Measurements from ENCODE around the gene KLF15.

Gene KLF15

DNA sequence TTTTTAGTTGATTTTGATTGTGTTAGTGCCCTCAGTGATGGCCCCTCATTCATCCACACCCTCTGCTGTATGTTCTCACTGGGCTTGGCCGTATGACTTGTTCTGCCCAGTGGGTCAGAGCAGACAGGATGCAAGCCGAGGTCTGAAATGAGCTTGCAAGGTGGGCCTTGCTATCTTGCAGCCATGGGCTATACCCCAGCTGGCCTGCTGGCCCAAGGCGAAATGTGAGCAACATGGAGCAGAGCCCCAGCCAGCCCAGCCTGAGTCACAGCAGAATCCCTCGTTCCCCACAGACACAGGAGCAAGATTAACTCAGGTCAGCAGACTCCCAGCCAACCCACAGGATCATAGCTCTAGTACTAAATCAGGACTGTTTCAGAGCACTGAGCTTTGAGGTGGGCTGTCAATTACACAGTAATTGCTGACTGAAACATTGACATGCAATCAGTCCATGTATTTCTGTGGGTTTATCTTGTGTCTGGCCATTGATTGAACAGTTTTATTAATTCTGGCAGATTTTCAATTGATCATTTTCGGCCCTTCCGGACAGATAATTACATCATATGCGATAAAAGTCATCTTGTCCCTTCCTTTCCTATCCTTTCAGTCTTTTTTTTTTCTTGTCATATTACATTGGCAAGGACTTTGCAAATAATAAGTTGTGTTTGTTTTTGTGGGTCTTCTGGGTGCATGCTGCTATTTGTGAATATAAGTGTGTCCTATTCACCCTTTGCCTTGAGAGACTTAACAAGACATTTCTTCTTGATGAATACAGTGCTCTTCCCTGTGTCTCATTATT is 27.1 kb downstream of the KLF15 start:
- Histone ChIP-seq H3K36me3 (ENCODE audit: control insufficient read depth, insufficient read depth, low read length, severe bottlenecking) (no peaks in the 10 kb centered on the region), H3K4me1 (ENCODE audit: control insufficient read depth, insufficient read depth, low read length) (no peaks in the 10 kb centered on the region), H3K27me3 (replicated peaks; ENCODE audit: control insufficient read depth, insufficient read depth, low read length) (no peaks in the 10 kb centered on the region), H3K9ac (ENCODE audit: low read length) (no peak overlapping the region), H3K4me3 (ENCODE audit: low read length) (no peak overlapping the region), H3K9me3 (ENCODE audit: control insufficient read depth, low read length) (peaks cover 26% of the 10 kb centered on the region)
- no peak for DNase-seq (ENCODE audit: low read depth)

DNA sequence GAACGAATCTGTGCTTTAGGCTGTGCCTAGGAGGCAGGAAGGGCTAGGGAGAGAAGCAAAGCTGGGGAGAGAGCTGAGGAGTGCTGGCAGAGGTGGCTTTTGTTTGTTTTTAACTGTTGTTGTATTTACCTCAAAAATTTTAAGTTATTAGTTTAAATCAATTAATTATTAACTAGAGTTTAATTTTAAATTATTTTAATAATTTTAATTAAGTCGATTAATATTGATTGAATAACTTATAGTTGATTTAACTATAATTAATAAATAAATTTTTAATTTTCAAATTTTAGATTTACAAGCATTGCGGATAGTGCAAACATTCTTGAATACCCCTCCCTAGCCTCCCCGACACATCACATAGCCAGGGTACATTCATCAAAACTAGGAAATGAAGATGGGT is 30.6 kb downstream of the KLF15 start:
- H3K9me3 ChIP-seq (ENCODE audit: control insufficient read depth, low read length): peaks cover 26% of the 10 kb centered on the region
- H3K9ac ChIP-seq (ENCODE audit: low read length): no peak overlapping the region
- no peak overlapping the region for H3K4me3 ChIP-seq (ENCODE audit: low read length)
- no peaks in the 10 kb centered on the region for H3K36me3 ChIP-seq (ENCODE audit: control insufficient read depth, insufficient read depth, low read length, severe bottlenecking)
- no peak for DNase-seq (ENCODE audit: low read depth)
- no peaks in the 10 kb centered on the region for H3K4me1 ChIP-seq (ENCODE audit: control insufficient read depth, insufficient read depth, low read length)
- H3K27me3 ChIP-seq (replicated peaks; ENCODE audit: control insufficient read depth, insufficient read depth, low read length): peaks cover 11% of the 10 kb centered on the region

GRCh38 chr3:126322181-126322967 is 34.8 kb downstream of the KLF15 start:
- H3K27me3 ChIP-seq (replicated peaks; ENCODE audit: control insufficient read depth, insufficient read depth, low read length): peaks cover 25% of the 10 kb centered on the region
- H3K36me3 ChIP-seq (ENCODE audit: control insufficient read depth, insufficient read depth, low read length, severe bottlenecking): no peaks in the 10 kb centered on the region
- H3K4me1 ChIP-seq (ENCODE audit: control insufficient read depth, insufficient read depth, low read length): no peaks in the 10 kb centered on the region
- H3K9ac ChIP-seq (ENCODE audit: low read length): no peak overlapping the region
- H3K4me3 ChIP-seq (ENCODE audit: low read length): no peak overlapping the region
- H3K9me3 ChIP-seq (ENCODE audit: control insufficient read depth, low read length): peaks cover 8% of the 10 kb centered on the region
- DNase-seq (ENCODE audit: low read depth): no peak

DNA sequence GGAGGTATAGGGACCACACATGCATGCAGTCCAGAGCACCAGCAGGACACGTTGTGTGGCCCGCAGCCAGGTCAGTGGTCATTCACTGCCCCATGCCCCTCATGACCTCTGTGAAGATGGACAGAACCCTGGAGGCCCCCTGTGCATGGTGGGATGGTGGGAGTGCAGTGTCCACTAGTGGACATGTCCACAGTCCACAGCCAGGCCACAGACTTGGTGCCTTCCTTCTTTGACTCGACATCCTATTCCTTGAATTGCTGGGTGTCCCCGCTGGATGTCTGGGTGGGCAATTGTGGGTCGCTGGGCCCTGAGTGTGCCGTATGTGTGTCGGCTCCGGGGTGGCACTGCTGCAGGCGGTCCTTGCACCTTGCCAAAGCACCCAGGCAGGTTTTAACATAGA is 35.7 kb downstream of the KLF15 start:
- no peaks in the 10 kb centered on the region for H3K36me3 ChIP-seq (ENCODE audit: control insufficient read depth, insufficient read depth, low read length, severe bottlenecking)
- no peak for DNase-seq (ENCODE audit: low read depth)
- no peaks in the 10 kb centered on the region for H3K4me1 ChIP-seq (ENCODE audit: control insufficient read depth, insufficient read depth, low read length)
- peaks cover 4% of the 10 kb centered on the region for H3K9me3 ChIP-seq (ENCODE audit: control insufficient read depth, low read length)
- H3K4me3 ChIP-seq (ENCODE audit: low read length): no peak overlapping the region
- peaks cover 30% of the 10 kb centered on the region for H3K27me3 ChIP-seq (replicated peaks; ENCODE audit: control insufficient read depth, insufficient read depth, low read length)
- no peak overlapping the region for H3K9ac ChIP-seq (ENCODE audit: low read length)

DNA sequence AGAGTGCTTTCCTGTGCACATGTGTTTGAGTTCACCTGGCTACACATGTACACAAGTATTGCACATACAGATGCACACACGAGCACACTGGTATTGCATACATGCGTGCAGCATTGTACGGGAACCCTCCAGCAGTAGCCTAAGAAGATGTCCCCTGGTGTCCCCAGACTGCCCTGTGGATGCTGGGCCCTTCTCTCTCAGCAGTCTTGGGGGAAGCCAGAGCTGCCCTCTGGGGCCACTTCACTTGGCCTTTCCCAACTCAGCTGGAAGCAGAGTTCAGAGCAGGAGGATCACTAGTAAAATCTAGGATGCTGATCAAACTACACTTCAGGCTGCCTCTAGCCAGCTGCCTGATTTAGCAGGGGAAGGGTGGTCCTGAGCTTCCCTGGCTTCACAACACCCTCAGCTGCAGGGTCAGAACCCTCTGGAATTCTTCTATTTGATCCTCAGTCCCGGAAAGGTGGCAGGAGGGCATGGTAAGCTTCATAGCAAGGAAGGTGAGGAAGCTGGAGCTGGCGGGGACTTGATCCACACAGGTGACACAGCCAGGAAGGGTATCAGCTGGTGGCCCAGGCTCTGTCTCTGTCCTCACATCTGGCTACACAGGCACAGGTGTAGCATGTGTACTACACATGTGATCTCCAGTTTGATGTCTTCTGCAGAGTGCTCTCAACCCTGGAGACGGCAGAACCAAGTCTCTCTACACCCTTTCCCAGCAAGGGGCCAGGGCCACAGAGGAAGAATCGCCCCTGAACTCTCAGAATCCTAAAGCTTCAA is 36.5 kb downstream of the KLF15 start:
- H3K9ac ChIP-seq (ENCODE audit: low read length): no peak overlapping the region
- H3K36me3 ChIP-seq (ENCODE audit: control insufficient read depth, insufficient read depth, low read length, severe bottlenecking): no peaks in the 10 kb centered on the region
- DNase-seq (ENCODE audit: low read depth): no peak
- H3K4me1 ChIP-seq (ENCODE audit: control insufficient read depth, insufficient read depth, low read length): no peaks in the 10 kb centered on the region
- peaks cover 4% of the 10 kb centered on the region for H3K9me3 ChIP-seq (ENCODE audit: control insufficient read depth, low read length)
- peaks cover 31% of the 10 kb centered on the region for H3K27me3 ChIP-seq (replicated peaks; ENCODE audit: control insufficient read depth, insufficient read depth, low read length)
- no peak overlapping the region for H3K4me3 ChIP-seq (ENCODE audit: low read length)

DNA sequence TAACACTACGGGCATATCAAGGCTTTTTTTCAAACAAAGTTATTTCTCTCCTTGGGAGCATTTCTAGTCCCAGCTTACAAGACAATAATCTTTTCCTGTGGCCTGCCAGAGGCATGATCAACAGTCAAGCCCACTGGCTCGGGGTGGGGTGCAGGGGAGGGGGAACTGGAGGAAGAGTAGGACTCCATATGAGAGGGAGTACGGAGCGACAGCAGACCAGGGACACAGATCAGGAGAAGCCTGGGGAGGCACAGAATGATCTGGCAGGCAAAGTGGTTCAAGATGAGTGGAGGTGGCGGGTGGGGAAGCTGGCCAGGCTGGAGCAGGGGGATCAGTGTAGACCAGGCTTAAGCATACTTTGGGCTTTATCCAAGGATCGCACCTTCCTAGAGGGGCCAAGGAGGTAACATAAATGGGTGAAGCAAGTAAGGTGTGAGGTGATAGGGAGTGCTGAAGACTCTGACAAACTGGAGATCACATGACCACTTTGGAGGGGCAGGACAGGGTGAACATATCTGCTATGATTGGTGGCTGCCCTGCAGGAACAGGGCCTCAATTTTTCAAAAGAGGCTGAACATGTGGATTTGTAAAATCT is 37.4 kb downstream of the KLF15 start:
- Histone ChIP-seq H3K36me3 (ENCODE audit: control insufficient read depth, insufficient read depth, low read length, severe bottlenecking) (no peaks in the 10 kb centered on the region), H3K9ac (ENCODE audit: low read length) (no peak overlapping the region), H3K4me1 (ENCODE audit: control insufficient read depth, insufficient read depth, low read length) (no peaks in the 10 kb centered on the region), H3K9me3 (ENCODE audit: control insufficient read depth, low read length) (peaks cover 4% of the 10 kb centered on the region), H3K27me3 (replicated peaks; ENCODE audit: control insufficient read depth, insufficient read depth, low read length) (peaks cover 31% of the 10 kb centered on the region), H3K4me3 (ENCODE audit: low read length) (no peak overlapping the region)
- no peak for DNase-seq (ENCODE audit: low read depth)

DNA sequence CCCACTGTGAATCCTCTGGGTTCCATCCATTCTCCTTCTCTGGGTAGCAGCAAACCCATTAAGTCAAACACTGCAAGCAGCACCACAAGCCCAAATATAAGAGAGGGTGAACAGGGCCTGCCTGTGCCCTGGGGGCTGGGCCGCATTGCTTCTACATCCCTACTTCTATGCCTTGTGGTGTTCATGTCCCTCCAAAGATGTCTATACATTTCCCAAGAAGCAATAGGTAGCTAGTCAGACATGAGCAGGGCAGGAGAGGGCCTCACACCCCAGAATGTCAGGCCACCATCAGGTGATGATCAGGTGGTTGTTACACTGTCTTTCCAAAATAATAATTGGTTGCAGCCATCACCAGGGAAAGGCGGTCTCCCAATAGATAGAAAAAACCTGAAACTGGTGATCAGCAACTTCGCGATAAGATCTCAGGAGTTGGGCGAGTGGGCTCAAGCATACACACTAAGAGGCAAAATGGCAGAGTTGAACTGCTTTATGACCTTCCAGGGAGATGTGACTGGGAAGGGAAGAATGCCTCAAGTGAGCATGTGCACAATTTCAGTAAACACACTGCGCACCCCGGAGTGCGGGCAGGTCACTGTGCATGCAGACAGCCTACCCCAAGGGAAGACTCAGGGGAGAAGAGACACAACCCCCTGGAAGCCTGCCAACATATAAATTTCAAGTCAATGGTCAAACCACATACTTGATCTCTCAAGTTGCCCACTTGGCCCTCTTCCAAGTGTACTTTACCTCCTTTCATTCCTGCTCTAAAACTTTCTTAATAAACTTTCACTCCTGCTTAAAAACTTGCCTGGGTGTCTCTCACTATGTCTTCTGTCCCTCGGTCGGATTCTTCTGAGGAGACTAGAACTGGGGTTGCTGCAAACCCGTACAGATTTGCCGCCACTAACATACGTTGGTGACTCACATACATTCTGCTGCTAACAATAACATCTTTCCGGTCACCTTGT is 39.9 kb downstream of the KLF15 start:
- Histone ChIP-seq H3K9ac (ENCODE audit: low read length) (no peak overlapping the region), H3K27me3 (replicated peaks; ENCODE audit: control insufficient read depth, insufficient read depth, low read length) (peaks cover 27% of the 10 kb centered on the region), H3K4me1 (ENCODE audit: control insufficient read depth, insufficient read depth, low read length) (no peaks in the 10 kb centered on the region), H3K36me3 (ENCODE audit: control insufficient read depth, insufficient read depth, low read length, severe bottlenecking) (no peaks in the 10 kb centered on the region), H3K4me3 (ENCODE audit: low read length) (no peak overlapping the region), H3K9me3 (ENCODE audit: control insufficient read depth, low read length) (peaks cover 4% of the 10 kb centered on the region)
- DNase-seq (ENCODE audit: low read depth): no peak

DNA sequence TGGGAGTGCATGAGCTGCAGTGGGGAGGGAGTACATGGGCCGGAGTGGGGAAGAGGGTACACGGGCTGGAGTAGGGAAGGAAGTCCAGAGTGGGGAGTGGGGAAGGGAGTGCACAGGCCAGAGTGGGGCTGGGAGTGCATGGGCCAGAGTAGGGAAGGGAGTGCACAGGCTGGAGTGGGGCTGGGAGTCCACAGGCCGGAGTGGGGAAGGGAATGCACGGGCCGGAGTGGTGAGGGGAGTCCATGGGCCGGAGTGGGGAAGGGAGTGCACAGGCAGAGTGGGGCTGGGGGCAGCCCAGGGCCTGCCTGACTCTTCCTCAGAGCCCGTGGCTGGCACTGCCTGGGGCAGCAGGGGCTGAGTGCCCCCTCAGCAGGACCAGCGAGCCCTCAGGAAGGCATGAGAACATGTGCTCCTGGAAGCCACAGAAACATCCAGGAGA is 40.7 kb downstream of the KLF15 start:
- Histone ChIP-seq H3K4me1 (ENCODE audit: control insufficient read depth, insufficient read depth, low read length) (no peaks in the 10 kb centered on the region), H3K4me3 (ENCODE audit: low read length) (no peak overlapping the region), H3K36me3 (ENCODE audit: control insufficient read depth, insufficient read depth, low read length, severe bottlenecking) (no peaks in the 10 kb centered on the region), H3K9me3 (ENCODE audit: control insufficient read depth, low read length) (peaks cover 4% of the 10 kb centered on the region), H3K27me3 (replicated peaks; ENCODE audit: control insufficient read depth, insufficient read depth, low read length) (peaks cover 19% of the 10 kb centered on the region), H3K9ac (ENCODE audit: low read length) (no peak overlapping the region)
- DNase-seq (ENCODE audit: low read depth): no peak

GRCh38 chr3:126316031-126316461 is 41.2 kb downstream of the KLF15 start:
- no peak overlapping the region for H3K9ac ChIP-seq (ENCODE audit: low read length)
- H3K4me3 ChIP-seq (ENCODE audit: low read length): no peak overlapping the region
- H3K36me3 ChIP-seq (ENCODE audit: control insufficient read depth, insufficient read depth, low read length, severe bottlenecking): no peaks in the 10 kb centered on the region
- no peaks in the 10 kb centered on the region for H3K4me1 ChIP-seq (ENCODE audit: control insufficient read depth, insufficient read depth, low read length)
- peaks cover 15% of the 10 kb centered on the region for H3K27me3 ChIP-seq (replicated peaks; ENCODE audit: control insufficient read depth, insufficient read depth, low read length)
- peaks cover 4% of the 10 kb centered on the region for H3K9me3 ChIP-seq (ENCODE audit: control insufficient read depth, low read length)
- no peak for DNase-seq (ENCODE audit: low read depth)
